AML-193 (cell line): Measurements from ENCODE around the gene NDUFS4.
A peak's percentile ranks its signal among the peaks of the same experiment; 100 is the strongest.
"Not testable (repeated sequence)": the region's sequence is repeated elsewhere in the genome, so short reads cannot be mapped to it uniquely, and the experiment has no call there.

Experiments used
- DNase-seq, 2 experiments: peaks; one replicate each; lab custom pipeline; 2025; lab: John Stamatoyannopoulos, UW

Gene NDUFS4

GRCh38 chr5:53667621-53668020, 107.2 kb downstream of the NDUFS4 start:
- peak; percentile 7 to 30 for DNase-seq

GRCh38 chr5:53671447-53671846, 111.0 kb downstream of the NDUFS4 start:
- no peak for DNase-seq

- no peak for DNase-seq
Measured at GRCh38 chr5:53674121-53674520, 113.7 kb downstream of the NDUFS4 start.

GRCh38 chr5:53677632-53678031, 117.2 kb downstream of the NDUFS4 start:
- DNase-seq: no peak

- DNase-seq: no peak
Measured at GRCh38 chr5:53678981-53679660, 118.7 kb downstream of the NDUFS4 start.

GRCh38 chr5:53681079-53681478, 120.6 kb downstream of the NDUFS4 start:
- DNase-seq: no peak

- no peak for DNase-seq
Measured at GRCh38 chr5:53691014-53691413, 130.6 kb downstream of the NDUFS4 start.

GRCh38 chr5:53694520-53695022, 134.1 kb downstream of the NDUFS4 start:
- DNase-seq: no peak

- DNase-seq: not testable (repeated sequence)
Measured at GRCh38 chr5:53710405-53710804, 150.0 kb downstream of the NDUFS4 start.

GRCh38 chr5:53712327-53712726, 151.9 kb downstream of the NDUFS4 start:
- DNase-seq: no peak

GRCh38 chr5:53713978-53714666, 153.7 kb downstream of the NDUFS4 start:
- DNase-seq: no peak

- DNase-seq: no peak
Measured at GRCh38 chr5:53714667-53715010, 154.2 kb downstream of the NDUFS4 start.

GRCh38 chr5:53726121-53726520, 165.7 kb downstream of the NDUFS4 start:
- DNase-seq: no peak

- peak; percentile 43 to 70 for DNase-seq
Measured at GRCh38 chr5:53730943-53731342, 170.5 kb downstream of the NDUFS4 start.
